LHCN-M2 (cell line): ENCODE measurements around the gene PDE11A. TPM values are rescaled to one million over a fixed set of nuclear protein-coding genes. Genes with fewer than 3 reads are reported as not detected.

Source experiments
- DNase-seq: peaks from one replicate; pipeline ENCODE4 v3.0.0-alpha.2; 2012; ENCODE audit warnings: low read depth
- total RNA-seq: library from RNA; depleted of rRNA; stranded (reverse); fragments of >200 nt; gene quantifications from 2 replicates; pipeline ENCODE4 v1.2.3, GENCODE V29; 2014; rRNA removed

PDE11A gene
- total RNA-seq, 1 experiment from 2014 or later = not detected

- DNase-seq = no peak
Measured at GRCh38 chr2:177574356-177574755, 498.2 kb downstream of the PDE11A start.

Other genes starting within 250 kb of the PDE11A start
- gene RBM45, start 39.7 kb upstream of the PDE11A start, total RNA-seq = 20.3 and 22.0 TPM in 2 replicates
- gene OSBPL6, start 121.7 kb upstream of the PDE11A start, total RNA-seq = 12.2 and 18.1 TPM in 2 replicates